NCI-H1436 (cell line): ENCODE results near the gene CAPN12.

ENCODE experiments used
- DNase-seq: peaks from one replicate; lab custom pipeline; 2025; lab: John Stamatoyannopoulos, UW

Gene CAPN12

DNA sequence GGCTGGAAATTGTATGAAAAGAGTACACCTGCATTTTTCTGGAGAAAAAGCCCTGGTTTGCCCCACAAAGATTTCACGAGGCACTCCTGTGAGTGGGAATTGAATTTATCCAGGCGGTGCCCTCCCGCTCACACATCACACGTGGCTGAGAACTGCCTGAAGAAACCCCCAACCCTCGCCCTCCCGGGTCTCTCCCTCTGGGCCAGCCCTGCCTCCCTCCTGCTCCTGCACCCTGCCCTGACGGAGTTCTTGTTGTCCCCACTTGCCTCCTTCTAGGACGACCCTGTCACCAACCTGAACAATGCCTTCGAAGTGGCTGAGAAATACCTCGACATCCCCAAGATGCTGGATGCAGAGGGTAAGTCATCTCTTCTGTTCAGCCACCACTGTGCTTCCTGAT is 35.2 kb downstream of the CAPN12 start:
- no peak for DNase-seq

DNA sequence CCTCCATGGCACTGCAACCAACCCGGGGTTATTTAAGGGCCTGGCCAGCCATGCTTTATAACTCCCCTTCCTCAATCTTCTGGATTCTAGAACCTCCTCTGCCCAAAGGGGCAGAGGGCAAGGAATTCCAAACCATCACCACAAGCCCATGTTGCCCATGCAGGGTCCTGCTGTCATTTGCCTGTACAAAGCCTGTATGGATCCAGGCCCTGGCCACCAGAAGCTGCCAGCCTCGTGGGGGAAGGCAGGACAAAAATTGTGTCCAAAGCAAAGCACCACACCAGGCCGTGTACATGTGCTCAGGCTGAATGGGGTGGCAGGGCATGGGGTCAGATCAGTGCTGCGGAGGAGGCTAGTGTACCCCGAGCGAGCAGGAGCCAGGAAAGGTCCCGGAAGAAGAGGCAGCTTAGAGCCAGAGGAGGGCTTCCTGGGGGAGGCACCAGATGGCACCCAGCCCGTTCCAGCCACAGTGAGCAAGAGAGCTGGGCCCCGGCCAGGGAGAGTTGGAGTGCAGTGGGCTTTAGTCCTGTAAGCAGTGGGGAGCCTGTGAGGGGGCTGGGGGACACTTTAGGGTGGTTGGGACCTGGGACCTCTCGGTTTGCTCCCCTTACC is 35.8 kb downstream of the CAPN12 start:
- DNase-seq, result no peak

DNA sequence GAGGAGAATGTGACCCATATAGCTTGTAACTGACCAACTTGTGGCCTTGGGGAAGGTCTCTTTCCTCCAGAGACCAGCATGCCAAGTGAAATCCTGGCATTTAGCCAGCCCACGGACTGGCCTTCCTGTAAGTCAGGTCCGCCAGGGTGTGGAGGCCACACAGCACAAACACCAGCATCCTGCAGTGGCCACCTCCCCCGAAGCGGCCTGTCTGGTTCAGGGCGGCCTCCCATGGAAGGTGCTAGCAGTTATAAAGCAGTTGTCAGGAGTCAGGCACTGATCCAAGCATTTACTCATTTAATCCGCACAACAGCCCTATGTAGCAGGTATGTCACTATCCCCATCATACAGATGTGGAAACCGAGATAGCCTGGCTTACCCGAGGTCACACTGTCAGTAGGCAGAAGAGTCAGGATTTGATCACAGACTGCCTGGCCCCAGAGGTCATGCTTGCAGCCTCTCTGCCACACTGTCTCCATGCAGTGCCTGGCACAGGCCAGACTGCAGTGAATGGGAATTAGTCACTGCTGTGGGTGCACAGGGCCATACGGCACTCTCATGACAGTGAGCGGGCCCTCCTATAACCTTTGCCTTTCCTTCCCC is 36.7 kb downstream of the CAPN12 start:
- DNase-seq, result no peak

DNA sequence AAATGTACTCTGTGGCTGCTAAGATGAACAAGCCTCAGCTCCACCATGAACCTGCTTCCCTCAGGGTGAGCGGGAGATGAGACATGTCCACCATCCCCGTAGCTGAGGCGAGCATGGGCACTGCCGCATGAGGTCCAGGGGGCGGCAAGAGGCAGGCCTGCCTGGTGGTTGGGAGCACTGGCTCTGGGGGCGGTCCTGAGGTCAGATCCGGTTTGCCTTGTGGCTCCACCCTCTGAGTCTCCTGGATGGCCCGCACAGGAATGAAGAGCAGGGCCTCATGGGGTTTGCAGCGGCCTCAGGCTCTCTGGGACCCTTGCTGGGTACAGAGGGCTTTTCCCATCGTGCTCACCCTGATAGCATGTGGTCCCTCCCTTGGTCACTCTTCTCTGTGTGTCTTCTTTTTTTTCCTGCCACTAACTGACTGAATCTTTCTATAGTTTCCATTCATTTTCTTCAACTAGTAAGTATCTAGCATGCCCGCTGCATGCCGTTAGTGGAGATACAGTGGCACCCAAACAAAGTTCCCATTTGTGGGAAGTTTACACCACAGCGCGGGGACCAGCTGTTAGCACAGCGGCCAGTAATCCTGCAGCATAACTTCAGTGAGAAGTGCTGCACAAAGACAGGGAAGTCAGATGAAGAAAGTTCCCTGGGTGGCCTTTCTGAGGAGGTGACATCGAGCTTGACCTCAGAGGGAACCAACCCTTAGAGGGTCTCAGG is 37.3 kb downstream of the CAPN12 start:
- DNase-seq, result no peak

DNA sequence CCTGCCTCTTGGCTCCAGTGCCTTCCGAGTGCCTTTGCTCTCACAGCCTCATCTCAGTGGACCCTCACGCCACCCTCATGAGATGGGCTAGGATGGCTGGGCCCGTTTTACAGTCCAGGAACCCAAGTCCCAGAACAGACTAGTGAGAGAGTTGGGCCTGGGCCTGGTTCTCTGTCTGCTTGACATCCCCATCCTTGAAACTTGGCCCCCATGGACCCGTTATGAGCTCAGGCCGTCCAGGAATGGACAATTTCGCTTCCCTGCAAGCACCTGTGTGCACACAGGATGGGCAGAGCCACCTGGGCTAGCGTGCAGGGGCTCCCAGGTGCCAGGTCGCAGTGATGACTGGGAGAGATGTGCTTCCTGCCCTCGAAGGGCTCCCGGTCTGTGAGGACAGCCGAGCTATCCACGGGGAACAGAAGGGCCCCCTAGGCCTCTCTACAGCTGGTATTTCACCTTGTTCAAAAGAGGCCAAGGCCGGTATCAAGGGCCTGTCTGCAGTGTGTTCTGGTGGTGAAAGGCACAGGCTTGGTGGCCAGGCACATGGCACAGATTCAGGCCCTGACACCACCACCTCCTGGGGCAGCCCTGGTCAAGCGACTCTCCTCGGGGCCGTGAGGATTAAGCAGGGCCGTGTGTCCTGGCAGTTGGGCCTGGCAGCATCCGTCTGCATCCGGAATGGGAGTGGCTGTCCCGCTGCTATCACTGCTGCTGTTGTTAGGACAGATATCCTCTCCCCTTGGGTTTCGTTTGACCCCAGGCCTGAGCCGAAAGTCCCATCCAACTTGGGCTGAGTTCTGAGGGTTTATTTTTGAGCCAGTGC is 38.9 kb downstream of the CAPN12 start:
- no peak for DNase-seq

DNA sequence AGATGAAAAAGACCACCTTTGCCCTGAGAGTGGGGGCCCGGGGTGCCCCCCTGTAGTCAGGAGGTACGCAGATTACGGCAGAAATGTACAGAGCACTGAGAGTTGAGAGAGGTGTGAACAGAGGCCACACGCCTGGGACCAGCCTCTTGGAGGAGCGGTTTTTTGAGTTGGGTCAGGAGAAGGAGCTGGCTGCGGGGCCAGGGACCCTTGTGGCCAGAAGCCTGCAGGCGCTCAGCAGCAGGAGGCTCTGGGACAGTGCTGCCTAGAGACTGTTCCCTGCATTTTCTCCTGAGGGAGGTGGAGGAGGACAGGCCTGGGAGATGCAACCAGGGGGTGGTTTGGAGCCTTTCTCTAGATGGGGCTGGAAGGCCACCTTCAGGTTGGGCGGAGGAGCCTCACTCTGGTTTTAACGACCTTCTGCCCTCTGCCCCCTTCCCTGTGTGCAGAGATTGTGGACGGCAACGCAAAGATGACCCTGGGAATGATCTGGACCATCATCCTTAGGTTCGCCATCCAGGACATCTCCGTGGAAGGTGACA is 39.7 kb downstream of the CAPN12 start:
- no peak for DNase-seq

DNA sequence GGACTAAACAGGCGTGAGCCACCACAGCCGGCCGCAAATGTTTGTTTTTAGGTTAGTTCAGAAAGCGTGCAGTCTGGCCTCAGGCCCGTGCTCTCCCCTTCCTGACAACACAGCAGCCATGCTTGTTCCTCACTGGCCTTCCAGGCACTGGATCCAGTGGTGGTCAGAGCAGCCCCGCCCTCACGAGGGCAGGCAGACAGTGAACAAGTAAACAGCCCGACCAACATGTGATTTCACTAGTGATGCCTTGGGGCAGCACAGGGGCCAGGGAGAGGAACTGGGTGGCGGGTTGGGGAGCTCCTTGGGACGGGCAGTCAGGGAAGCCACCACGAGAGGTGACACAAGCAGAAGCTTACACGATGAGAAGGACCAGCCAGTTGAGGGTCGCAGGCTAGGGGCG is 40.8 kb downstream of the CAPN12 start:
- no peak for DNase-seq

DNA sequence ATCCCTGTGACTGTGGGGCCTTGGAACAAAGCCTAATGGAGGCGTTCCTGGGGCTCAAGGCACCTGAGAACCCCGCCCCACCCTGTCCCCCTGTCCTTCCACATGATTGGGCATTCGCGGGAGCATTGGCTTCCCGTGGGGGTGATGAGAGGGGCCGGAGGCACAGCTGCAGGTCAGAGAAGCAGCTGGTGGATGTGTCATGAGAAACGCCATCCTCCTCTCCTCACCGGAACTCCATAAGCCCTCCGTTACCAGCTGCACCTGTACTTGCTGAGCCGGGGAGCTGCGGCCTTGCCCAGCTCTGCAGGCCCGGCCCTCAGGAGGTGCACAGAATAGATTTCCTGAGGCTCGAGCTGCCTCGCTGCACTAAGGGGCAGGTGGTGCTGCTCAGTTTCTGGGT is 42.0 kb downstream of the CAPN12 start:
- DNase-seq, result no peak

DNA sequence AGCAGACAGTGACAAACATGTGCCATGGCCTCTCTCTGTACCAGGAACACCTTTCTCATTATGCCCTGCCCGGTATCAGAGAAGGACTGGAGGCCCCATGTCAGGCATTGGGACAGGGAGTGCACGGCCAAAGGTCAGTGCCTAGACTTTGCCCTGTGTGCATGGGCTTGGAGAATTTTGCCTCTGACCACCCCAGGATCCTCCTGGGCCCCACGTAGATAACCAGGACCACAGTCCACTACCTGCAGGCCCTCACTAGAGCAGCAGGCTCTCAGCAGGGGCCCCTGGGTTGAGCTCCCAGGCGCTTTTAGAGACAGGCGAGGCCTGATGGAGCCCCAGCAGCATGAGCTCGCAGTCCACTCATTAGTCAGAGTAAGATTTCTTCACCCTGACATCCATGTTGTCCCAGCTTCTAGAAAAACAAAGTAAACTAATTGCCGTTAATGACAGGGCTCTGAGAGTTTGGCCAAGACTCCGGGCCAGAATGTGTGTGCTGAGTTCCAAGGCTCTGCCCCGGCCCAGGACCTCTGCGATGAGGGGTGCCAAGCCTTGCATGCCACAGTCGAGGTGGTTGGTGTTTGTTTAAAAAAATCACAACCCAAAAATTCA is 42.7 kb downstream of the CAPN12 start:
- DNase-seq, result no peak

DNA sequence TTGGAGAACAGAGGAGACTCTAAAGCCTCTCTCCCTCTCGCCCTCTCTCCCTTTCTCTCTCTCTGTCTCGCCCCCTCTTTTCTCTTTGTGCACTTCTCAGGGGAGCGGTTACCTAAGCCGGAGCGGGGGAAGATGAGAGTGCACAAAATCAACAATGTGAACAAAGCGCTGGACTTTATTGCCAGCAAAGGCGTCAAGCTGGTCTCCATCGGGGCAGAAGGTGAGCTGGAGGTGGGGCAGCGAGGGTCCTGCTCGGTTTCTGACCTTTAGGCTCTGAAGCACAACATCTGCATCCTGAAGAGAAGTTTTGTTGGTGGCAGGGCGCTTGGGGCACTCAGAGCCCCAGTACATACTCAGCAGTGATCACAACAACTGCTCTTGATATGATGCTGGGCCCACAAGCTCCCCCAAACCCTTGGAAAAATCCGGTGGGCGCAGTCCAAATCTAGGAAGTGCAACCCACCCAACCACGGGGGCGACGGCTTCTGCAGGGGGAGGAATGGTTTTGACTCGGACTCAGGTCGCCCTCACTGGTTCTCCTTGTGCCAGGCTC is 43.3 kb downstream of the CAPN12 start:
- no peak for DNase-seq

DNA sequence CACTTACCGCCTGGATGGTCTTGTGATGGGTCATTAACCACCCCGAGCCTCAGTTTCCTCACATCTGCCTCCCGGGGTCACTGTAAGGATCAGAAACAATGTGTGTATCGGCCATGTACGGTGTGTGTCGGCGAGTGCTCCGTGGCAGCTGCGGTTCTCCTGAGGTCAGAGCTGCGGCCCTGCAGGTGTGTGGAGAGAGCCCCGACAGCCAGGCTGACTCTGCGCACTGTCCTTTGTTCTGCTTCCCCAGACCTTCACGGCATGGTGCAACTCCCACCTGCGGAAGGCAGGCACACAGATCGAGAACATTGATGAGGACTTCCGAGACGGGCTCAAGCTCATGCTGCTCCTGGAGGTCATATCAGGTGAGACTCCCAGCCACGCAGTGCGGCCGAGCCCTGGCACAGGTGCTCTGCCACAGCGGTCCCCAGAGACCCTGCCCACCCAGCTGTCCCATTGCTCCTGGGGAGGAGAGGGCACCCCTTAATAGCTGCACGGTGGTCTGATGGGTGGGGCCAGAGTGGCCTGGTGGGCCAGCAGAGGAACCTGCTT is 43.8 kb downstream of the CAPN12 start:
- DNase-seq, result no peak

DNA sequence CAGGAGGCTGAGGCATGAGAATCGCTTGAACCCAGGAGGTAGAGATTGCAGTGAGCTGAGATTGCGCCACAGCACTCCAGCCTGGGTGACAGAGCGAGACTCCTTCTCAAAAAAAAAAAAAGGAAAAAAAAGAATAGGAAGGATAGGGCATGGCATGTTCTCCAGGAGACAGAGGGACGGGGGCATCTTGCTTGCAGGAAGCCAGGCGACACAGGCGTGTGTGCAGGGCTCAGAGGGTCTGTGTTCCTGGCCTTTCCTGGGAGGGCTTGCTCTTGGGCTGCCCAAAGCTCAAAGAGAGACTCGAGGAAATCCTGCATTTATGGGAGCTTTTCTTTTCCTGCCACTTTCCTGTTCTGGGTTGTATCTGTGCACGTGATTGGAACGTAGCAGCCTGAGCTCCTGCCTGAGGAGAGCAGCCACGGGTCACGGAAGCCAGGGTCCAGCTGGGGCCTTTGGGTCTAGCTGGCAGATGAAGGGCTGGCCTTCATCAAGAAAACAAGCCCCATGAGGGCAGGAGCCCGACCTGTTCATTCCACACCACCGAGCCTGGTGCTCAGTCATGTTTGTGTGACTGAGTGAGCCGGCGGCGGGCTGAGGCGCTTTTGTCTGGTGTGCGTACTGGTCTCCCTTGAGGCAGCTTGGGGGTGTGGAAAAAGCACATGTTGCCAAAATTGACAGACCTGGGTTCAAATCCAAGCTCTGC is 44.5 kb downstream of the CAPN12 start:
- DNase-seq, result no peak

DNA sequence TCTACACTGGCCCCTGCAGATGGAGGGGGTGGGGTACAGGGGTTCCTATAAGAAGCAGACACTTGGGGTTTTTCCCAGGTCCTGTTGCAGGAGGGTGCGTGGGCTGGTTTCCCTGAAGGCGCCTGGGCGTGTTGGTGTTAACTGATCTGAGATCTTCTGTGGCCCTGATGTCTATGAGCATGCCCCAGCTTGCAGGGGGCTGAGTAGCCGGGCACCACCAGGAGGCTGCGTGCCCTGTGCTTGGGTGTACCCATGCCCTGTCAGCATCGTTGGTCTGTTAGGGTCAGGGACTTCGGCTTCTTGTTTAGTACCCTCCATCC is 45.3 kb downstream of the CAPN12 start:
- no peak for DNase-seq

DNA sequence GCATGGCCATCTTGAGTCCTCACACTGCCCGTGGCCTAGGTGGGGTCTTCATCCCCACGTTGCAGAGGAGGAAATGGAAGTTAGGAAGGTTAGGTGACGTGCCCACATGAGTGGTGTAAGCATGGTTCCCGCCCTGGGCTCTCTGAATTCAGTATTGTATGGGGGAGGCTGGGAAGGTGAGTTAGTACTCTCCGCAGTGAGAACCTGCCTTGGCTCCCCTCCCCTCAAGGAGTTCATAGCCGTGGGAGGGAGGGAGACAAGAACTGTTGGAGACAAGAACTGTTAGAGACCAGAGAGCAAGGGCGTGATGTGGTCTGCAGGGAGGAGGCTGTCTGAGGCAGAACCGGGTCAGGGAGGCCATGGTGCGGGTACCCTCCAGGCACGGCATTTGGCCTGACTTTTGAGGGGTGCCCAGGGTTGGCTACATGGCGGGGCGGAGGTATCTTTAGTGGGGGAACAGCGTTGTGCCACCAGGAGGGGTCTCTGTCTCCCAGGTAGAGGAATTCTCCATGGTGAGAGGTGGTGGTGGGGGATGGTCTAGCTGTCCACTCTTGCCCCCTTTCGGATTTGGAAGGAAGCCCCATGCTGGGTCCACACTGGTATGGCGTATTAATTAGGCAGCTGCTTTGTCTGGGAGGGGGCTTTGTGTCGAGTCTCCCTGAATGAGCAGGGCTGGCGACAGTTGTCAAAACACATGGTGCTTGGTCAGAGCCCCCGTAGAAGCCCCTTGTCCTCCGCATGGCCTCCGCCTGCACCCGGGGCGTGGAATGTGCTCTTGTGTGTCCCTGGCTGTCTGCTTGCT is 45.8 kb downstream of the CAPN12 start:
- DNase-seq, result no peak

DNA sequence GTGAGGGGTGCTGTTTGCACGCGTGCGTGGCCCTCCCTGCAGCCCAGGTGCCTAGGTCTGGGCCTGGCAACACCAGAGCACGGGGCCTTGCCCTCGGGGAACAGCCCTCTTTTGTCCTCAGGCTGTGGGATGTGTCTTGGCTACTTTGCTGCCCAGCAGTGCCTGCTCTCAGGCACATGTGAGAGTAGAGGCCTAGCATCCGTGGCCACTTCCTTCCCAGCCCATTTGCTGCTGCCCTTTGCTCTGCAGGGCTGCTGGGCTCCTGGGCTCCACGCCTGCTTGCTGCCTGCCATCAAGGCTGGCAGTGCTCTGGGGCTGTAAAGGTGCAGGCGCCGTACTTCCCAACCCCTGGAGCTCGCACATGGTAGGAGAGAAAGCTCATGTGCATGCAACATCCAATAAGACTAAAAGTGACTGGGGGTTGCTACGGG is 46.6 kb downstream of the CAPN12 start:
- no peak for DNase-seq

DNA sequence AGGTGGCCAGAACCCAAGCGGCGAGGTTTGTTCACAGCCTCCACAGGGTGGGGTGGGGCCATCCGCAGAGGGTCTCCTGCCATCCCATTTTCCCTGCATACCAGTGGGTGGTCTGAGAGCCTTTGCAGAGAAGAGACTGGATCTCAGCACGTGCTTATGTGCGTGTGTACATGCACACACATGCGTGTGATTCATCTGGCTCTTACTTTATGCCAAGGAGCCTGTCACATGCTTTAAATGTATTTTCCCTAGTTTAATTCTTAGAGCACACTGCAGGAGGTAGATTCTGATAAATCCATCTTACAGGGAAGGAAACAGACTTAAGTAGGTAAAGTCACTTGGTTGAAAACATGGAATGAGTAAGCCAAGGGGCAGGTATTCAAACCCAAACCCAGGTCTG is 47.1 kb downstream of the CAPN12 start:
- DNase-seq, result no peak

DNA sequence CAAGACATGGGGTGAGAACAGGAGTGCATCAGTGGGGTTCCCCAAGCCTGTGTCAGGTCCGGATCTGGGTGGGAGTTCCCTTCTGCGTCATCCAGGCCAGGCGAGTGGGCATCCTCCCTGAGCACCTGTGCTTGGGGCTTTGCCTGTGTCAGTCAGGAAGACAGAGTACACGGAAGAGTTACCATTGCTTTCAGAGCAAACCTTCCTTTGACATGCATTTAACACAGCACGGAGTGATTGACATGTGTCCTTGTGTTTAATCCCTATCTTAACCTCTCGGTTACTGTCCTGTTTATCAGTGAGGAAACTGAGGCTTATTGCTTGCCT is 47.6 kb downstream of the CAPN12 start:
- no peak for DNase-seq

DNA sequence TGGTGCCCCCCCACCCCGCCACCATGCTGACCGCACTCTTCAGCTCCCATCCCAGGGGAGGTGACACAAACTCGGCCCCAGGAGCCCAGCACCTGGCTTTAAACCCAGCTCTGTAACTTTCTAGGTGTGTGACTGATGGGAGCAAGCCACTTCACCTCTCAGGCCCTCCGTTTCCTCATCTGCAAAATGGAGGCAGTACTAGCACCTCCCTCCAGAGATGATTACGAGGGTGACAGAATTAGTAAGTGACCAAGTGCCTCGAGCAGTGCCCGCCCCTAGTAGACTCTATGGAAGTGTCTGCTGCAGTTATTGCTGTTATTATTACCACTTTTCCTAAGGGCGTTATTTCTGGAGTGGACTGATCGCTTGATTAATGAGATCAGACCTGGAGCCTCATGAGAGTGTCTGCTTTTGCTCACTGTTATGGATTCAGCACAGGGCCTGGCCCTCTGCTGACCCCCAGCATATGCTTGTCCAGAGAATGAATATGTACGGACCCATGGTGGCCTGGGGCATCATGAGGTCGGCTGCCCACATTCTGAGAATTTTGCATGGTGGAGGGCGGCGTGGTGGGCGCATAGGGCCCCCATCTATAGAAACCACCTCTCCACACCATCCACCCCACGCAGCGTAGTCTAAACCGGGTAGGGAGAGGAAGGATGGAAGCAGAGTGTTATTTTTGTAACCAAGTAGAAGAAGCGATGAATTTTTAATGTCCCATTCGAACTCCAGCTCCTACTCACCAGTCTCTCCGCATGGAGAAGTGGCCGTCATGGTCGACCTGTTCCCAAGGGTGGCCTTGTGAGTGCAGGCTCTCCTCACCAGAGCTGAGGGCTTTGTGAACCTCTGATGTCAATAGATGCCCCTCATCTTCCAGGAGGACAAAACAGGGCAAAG is 48.2 kb downstream of the CAPN12 start:
- DNase-seq, result no peak

DNA sequence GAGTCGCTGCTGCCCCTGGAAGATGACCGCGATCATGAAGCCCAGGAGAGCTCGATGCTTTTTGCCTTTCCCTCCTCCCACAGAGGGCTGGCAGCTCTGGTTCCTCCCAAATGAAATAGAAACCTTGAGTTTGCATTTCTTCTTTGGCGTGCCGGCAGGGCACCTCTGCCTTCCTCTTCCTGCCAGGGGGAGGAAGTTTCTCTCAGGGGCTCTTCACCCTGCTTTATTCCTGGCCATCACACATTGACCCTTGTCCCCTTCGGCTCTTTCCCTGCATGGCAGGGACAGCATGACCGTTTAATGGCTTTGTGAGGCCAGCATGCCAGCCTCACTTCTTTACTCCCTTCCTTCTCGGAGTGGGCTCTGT is 49.0 kb downstream of the CAPN12 start:
- DNase-seq, result no peak
